ENCODE data around the gene FRMD4A.
A peak's percentile ranks its signal among the peaks of the same experiment; 100 is the strongest.

- no peak for TF ChIP-seq EZH2 (IDR thresholded peaks at IDR 0.05; ENCODE audit: borderline replicate concordance, low read depth, low read length, severe bottlenecking)
- TF ChIP-seq, protein P1, sequence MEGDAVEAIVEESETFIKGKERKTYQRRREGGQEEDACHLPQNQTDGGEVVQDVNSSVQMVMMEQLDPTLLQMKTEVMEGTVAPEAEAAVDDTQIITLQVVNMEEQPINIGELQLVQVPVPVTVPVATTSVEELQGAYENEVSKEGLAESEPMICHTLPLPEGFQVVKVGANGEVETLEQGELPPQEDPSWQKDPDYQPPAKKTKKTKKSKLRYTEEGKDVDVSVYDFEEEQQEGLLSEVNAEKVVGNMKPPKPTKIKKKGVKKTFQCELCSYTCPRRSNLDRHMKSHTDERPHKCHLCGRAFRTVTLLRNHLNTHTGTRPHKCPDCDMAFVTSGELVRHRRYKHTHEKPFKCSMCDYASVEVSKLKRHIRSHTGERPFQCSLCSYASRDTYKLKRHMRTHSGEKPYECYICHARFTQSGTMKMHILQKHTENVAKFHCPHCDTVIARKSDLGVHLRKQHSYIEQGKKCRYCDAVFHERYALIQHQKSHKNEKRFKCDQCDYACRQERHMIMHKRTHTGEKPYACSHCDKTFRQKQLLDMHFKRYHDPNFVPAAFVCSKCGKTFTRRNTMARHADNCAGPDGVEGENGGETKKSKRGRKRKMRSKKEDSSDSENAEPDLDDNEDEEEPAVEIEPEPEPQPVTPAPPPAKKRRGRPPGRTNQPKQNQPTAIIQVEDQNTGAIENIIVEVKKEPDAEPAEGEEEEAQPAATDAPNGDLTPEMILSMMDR (IDR thresholded peaks at IDR 0.05; ENCODE audit: borderline replicate concordance, extremely low read depth, low read length, poor library complexity, severe bottlenecking), result peak; percentile 93
These were observed 670.7 kb downstream of the FRMD4A start for GRCh38 chr10:13659887-13660550.
